GM21529 (cell line): Measurements from ENCODE around the gene LIPK.

ENCODE experiments used
- ATAC-seq: cut with Tn5 transposase; IDR thresholded peaks from one replicate; pipeline ENCODE4 v1.9.1; 2021; ENCODE audit not compliant: unreplicated experiment

Gene LIPK

GRCh38 chr10:88781206-88781605 lies 75.2 kb downstream of the LIPK start:
- ATAC-seq = no peak

GRCh38 chr10:88782222-88782621 lies 76.2 kb downstream of the LIPK start:
- ATAC-seq = no peak

- ATAC-seq = no peak
Observed at GRCh38 chr10:88783724-88784123, 77.7 kb downstream of the LIPK start.

- ATAC-seq = no peak
Observed at GRCh38 chr10:88786032-88786770, 80.2 kb downstream of the LIPK start.

- no peak for ATAC-seq
Observed at GRCh38 chr10:88787463-88787862, 81.4 kb downstream of the LIPK start.

GRCh38 chr10:88788924-88789323 lies 82.9 kb downstream of the LIPK start:
- ATAC-seq = no peak

- no peak for ATAC-seq
Observed at GRCh38 chr10:88791924-88792323, 85.9 kb downstream of the LIPK start.

- ATAC-seq = no peak
Observed at GRCh38 chr10:88792661-88793060, 86.6 kb downstream of the LIPK start.

- ATAC-seq = peak; percentile 64
Observed at GRCh38 chr10:88793712-88794299, 87.8 kb downstream of the LIPK start.

GRCh38 chr10:88794731-88795130 lies 88.7 kb downstream of the LIPK start:
- no peak for ATAC-seq

GRCh38 chr10:88800152-88801125 lies 94.4 kb downstream of the LIPK start:
- ATAC-seq = no peak
